IMR-90 (cell line): ENCODE measurements around the gene AMELX. TPM values are rescaled to one million over a fixed set of nuclear protein-coding genes. Genes with fewer than 3 reads are reported as not detected.

Experiments
- ATAC-seq: fragments of 200-7000 bp; cut with Tn5 transposase; 2 replicates; pipeline ENCODE4 v1.9.1; 2020; ENCODE audit warnings: low read depth, mild to moderate bottlenecking, moderate library complexity
- BruUV-seq: library from RNA; stranded (reverse); fragments of 400-500 nt; replicated peaks from 2 replicates; lab custom pipeline; 2021; lab: Mats Ljungman, UMichigan
- CTCF ChIA-PET: fragments of 300-600 bp; formaldehyde crosslinking; extraction: SDS; loops from one replicate; lab custom pipeline; 2021; ENCODE audit warnings: antibody characterized with exemption; lab: Yijun Ruan, JAX
- POLR2A ChIA-PET: fragments of 300-600 bp; sonication (Branson Sonifier 250); formaldehyde crosslinking; loops from one replicate; lab custom pipeline; 2022; ENCODE audit warnings: antibody characterized with exemption; ENCODE audit not compliant: unreplicated experiment; lab: Charles Lee
- DNase-seq: peaks from one replicate; pipeline ENCODE4 v3.0.0; 2013
- H2AFZ ChIP-seq: replicated peaks from 2 replicates; pipeline ENCODE3; 2013; ENCODE audit warnings: low read length, mild to moderate bottlenecking; ENCODE audit not compliant: poor library complexity
- H2AK5ac ChIP-seq: 2 replicates; pipeline ENCODE4 v1.6.1; 2013; ENCODE audit warnings: low read depth, low read length, inconsistent platforms
- H2AK9ac ChIP-seq: replicated peaks from 2 replicates; pipeline ENCODE3; 2013; ENCODE audit warnings: mild to moderate bottlenecking, low read depth, low read length, moderate library complexity; ENCODE audit not compliant: poor library complexity
- H2BK120ac ChIP-seq: 2 replicates; pipeline ENCODE4 v1.6.1; 2013; ENCODE audit warnings: low read depth, low read length, inconsistent platforms
- H2BK15ac ChIP-seq: 3 replicates; pipeline ENCODE4 v1.6.1; 2013; ENCODE audit warnings: low read depth, low read length, inconsistent platforms
- H2BK20ac ChIP-seq: 2 replicates; pipeline ENCODE4 v1.6.1; 2013; ENCODE audit warnings: low read depth, mild to moderate bottlenecking, inconsistent platforms, low read length, moderate library complexity
- H2BK5ac ChIP-seq: 2 replicates; pipeline ENCODE4 v1.6.1; 2013; ENCODE audit warnings: mild to moderate bottlenecking, low read depth, low read length, inconsistent platforms; ENCODE audit not compliant: poor library complexity, severe bottlenecking
- H3K14ac ChIP-seq: replicated peaks from 2 replicates; pipeline ENCODE4 v1.6.1; 2013; ENCODE audit warnings: low read depth, low read length, inconsistent platforms
- H3K18ac ChIP-seq: 2 replicates; pipeline ENCODE4 v1.6.1; 2013; ENCODE audit warnings: low read depth, low read length, control low read depth
- H3K23ac ChIP-seq: 2 replicates; pipeline ENCODE4 v1.6.1; 2013; ENCODE audit warnings: low read depth, low read length, inconsistent platforms
- H3K27ac ChIP-seq: 2 replicates; pipeline ENCODE4 v1.5.1; 2013; ENCODE audit warnings: mild to moderate bottlenecking, control low read depth, low read length; ENCODE audit not compliant: insufficient read depth
- H3K27me3 ChIP-seq: 2 replicates; pipeline ENCODE4 v1.6.1; 2013; ENCODE audit warnings: low read length; ENCODE audit not compliant: control insufficient read depth, insufficient read depth
- H3K36me3 ChIP-seq: 2 replicates; pipeline ENCODE4 v1.6.1; 2013; ENCODE audit warnings: low read length, mixed read lengths; ENCODE audit not compliant: control insufficient read depth, insufficient read depth
- H3K4ac ChIP-seq: 2 replicates; pipeline ENCODE4 v1.6.1; 2013; ENCODE audit warnings: low read depth, low read length, inconsistent platforms
- H3K4me1 ChIP-seq: 2 replicates; pipeline ENCODE4 v1.6.1; 2013; ENCODE audit warnings: low read length, mixed read lengths; ENCODE audit not compliant: control insufficient read depth, insufficient read depth
- H3K4me2 ChIP-seq: 2 replicates; pipeline ENCODE4 v1.6.1; 2013; ENCODE audit warnings: low read depth, mild to moderate bottlenecking, control low read depth, low read length, moderate library complexity
- H3K4me3 ChIP-seq: 2 replicates; pipeline ENCODE4 v1.5.1; 2013; ENCODE audit warnings: low read depth, mild to moderate bottlenecking, control low read depth, low read length, moderate library complexity; ENCODE audit not compliant: insufficient read depth
- H3K56ac ChIP-seq: 2 replicates; pipeline ENCODE4 v1.6.1; 2013; ENCODE audit warnings: low read length, inconsistent platforms; ENCODE audit not compliant: insufficient read depth; ENCODE audit errors: extremely low read depth
- H3K79me1 ChIP-seq, 2 experiments: 2 replicates each; pipeline ENCODE4 v1.6.1; 2013; ENCODE audit warnings: low read length in 2 of 2, inconsistent platforms in 1 of 2, low read depth in 1 of 2
- H3K9ac ChIP-seq: 2 replicates; pipeline ENCODE4 v1.6.1; 2013; ENCODE audit warnings: low read depth, low read length, control low read depth
- H3K9me1 ChIP-seq: 2 replicates; pipeline ENCODE4 v1.6.1; 2013; ENCODE audit warnings: low read length, inconsistent platforms; ENCODE audit not compliant: insufficient read depth
- H3K9me3 ChIP-seq: 2 replicates; pipeline ENCODE4 v1.6.1; 2013; ENCODE audit warnings: low read length; ENCODE audit not compliant: control insufficient read depth, insufficient read depth
- H4K20me1 ChIP-seq: 2 replicates; pipeline ENCODE4 v1.6.1; 2013; ENCODE audit warnings: low read length, inconsistent platforms; ENCODE audit not compliant: insufficient read depth
- H4K5ac ChIP-seq: 2 replicates; pipeline ENCODE4 v1.6.1; 2013; ENCODE audit warnings: mild to moderate bottlenecking, low read depth, low read length, control low read depth
- H4K8ac ChIP-seq, 2 experiments: 2 replicates each; pipeline ENCODE4 v1.6.1; 2013; ENCODE audit warnings: low read depth in 2 of 2, low read length in 2 of 2, control low read depth in 1 of 2, inconsistent platforms in 1 of 2
- H4K91ac ChIP-seq: 2 replicates; pipeline ENCODE4 v1.6.1; 2013; ENCODE audit warnings: low read depth, low read length, inconsistent platforms; ENCODE audit not compliant: insufficient read depth
- BHLHE40 ChIP-seq: fragments of 150-350 bp; IDR thresholded peaks from 2 replicates; pipeline ENCODE4 v1.6.1; 2016; ENCODE audit warnings: mild to moderate bottlenecking, low read depth, low read length
- CEBPB ChIP-seq: IDR thresholded peaks from 2 replicates; pipeline ENCODE4 v1.6.1; 2012; ENCODE audit warnings: low read depth, low read length, improper control_type of control experiment
- CHD1 ChIP-seq: IDR thresholded peaks from 2 replicates; pipeline ENCODE4 v1.6.1; 2012; ENCODE audit warnings: low read depth, low read length, improper control_type of control experiment
- MAFK ChIP-seq: IDR thresholded peaks from 2 replicates; pipeline ENCODE4 v1.6.1; 2012; ENCODE audit warnings: low read depth, low read length, improper control_type of control experiment
- MAZ ChIP-seq: IDR thresholded peaks from 2 replicates; pipeline ENCODE4 v1.6.1; 2012; ENCODE audit warnings: low read depth, mild to moderate bottlenecking, low read length, improper control_type of control experiment, moderate library complexity, borderline replicate concordance
- MXI1 ChIP-seq: IDR thresholded peaks from 2 replicates; pipeline ENCODE4 v1.6.1; 2012; ENCODE audit warnings: low read depth, mild to moderate bottlenecking, low read length, moderate library complexity, borderline replicate concordance
- NFE2L2 ChIP-seq: fragments of 150-350 bp; IDR thresholded peaks from 2 replicates; pipeline ENCODE4 v1.6.1; 2016; ENCODE audit warnings: low read depth, mild to moderate bottlenecking, low read length
- RAD21 ChIP-seq: IDR thresholded peaks from 2 replicates; pipeline ENCODE4 v1.6.1; 2012; ENCODE audit warnings: low read length, improper control_type of control experiment
- RCOR1 ChIP-seq: IDR thresholded peaks from 2 replicates; pipeline ENCODE4 v1.6.1; 2012; ENCODE audit warnings: mild to moderate bottlenecking, low read length, improper control_type of control experiment; ENCODE audit not compliant: insufficient replicate concordance
- RFX5 ChIP-seq: IDR thresholded peaks from 2 replicates; pipeline ENCODE4 v1.8.0; 2012; ENCODE audit warnings: low read depth, mild to moderate bottlenecking, low read length, moderate library complexity
- SMC3 ChIP-seq: fragments of 150-350 bp; IDR thresholded peaks from 2 replicates; pipeline ENCODE4 v1.6.1; 2016; ENCODE audit warnings: low read depth, mild to moderate bottlenecking, antibody characterized with exemption, low read length, moderate library complexity
- WGBS, 2 experiments: methylation state at CpG; one replicate each; pipeline versions ENCODE4 v1.1.5 to v1.1.7; 2013; ENCODE audit warnings: missing lambda C conversion rate in 2 of 2; ENCODE audit not compliant: insufficient read length in 1 of 2; ENCODE audit errors: extremely low coverage in 2 of 2; 5-methylcytosine and 5-hydroxymethylcytosine counted together
- dilution Hi-C: fragments of 300-500 bp; cut with HindIII; formaldehyde crosslinking; loops from one replicate; pipeline ENCODE4 v1.14.3; 2018; ENCODE audit warnings: low sequenced_read_pairs; ENCODE audit not compliant: unreplicated experiment
- in situ Hi-C: fragments of 300-500 bp; cut with MboI; formaldehyde crosslinking; loops from 3 replicates; pipeline ENCODE4 v1.14.3; 2019; ENCODE audit warnings: low sequenced_read_pairs, inconsistent platforms, mixed read lengths
- intact Hi-C: fragments of 100-400 bp; cut with micrococcal nuclease; formaldehyde crosslinking; loops from 2 replicates; pipeline ENCODE4 v1.10.0; 2022
- polyA plus RNA-seq, 3 experiments: library from polyadenylated mRNA; depleted of rRNA; stranded (reverse); fragments of >200 nt; gene quantifications; 2 replicates each; pipeline ENCODE4 v1.2.3, GENCODE V29; 2012; ENCODE audit warnings: low replicate concordance in 1 of 3
- total RNA-seq: library from RNA; depleted of rRNA; stranded (reverse); fragments of >200 nt; gene quantifications from 2 replicates; pipeline ENCODE4 v1.2.3, GENCODE V29; 2012
- TF ChIP-seq, protein P1 (sequence below): fragments of 150-350 bp; IDR thresholded peaks from 2 replicates; pipeline ENCODE4 v1.6.1; 2016; ENCODE audit warnings: low read depth, mild to moderate bottlenecking, low read length, moderate library complexity, borderline replicate concordance
- TF ChIP-seq, protein P2 (sequence below): conservative IDR thresholded peaks from 2 replicates; pipeline ENCODE4 v1.5.1; 2012; ENCODE audit warnings: mild to moderate bottlenecking, low read depth, low read length, improper control_type of control experiment
- TF ChIP-seq, protein P3 (sequence below): fragments of 150-350 bp; IDR thresholded peaks from 2 replicates; pipeline ENCODE4 v1.6.1; 2017; ENCODE audit warnings: mild to moderate bottlenecking, antibody characterized with exemption, low read length, low read depth

The AMELX gene
- total and polyA plus RNA-seq, 2 of the 4 experiments (the other 2 are of a cell fraction) = not detected

DNA sequence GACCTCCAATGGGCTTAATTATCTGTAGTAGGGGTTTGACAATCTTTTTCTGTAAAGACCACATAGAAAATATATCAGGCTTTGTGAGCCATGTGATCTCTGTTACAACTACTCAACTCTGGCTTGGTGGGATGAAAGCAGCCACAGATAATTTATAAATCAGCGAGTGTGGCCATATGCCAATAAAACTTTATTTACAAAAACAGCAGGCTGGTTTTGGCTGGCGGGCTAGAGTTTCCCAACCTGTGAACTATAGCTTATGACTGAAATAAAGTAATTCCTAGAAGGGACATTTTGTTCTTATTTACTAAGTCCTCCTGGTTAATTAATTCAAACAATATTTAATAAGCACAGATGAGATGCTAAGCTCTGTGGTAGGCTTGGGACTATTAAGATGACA, 35.9 kb upstream of the AMELX start:
- Histone ChIP-seq H3K18ac (no peak overlapping the region), H3K23ac (no peak overlapping the region), H3K4me1 (peaks cover 7% of the 10 kb centered on the region), H2AK9ac (no peak overlapping the region), H2BK15ac (no peak overlapping the region), H3K56ac (no peak overlapping the region), H4K20me1 (no peaks in the 10 kb centered on the region), H4K5ac (no peak overlapping the region), H2BK120ac (no peak overlapping the region), H3K27ac (no peak overlapping the region), H3K9me1 (no peaks in the 10 kb centered on the region), H4K91ac (no peak overlapping the region), H3K27me3 (no peaks in the 10 kb centered on the region), H3K14ac (no peak overlapping the region), H3K4me2 (no peak overlapping the region), H3K4me3 (no peak overlapping the region), H3K9ac (no peak overlapping the region), H2BK5ac (no peak overlapping the region), H3K9me3 (no peaks in the 10 kb centered on the region), H3K4ac (no peak overlapping the region), H4K8ac (no peak overlapping the region), H2AK5ac (no peak overlapping the region), H3K79me1 (no peaks in the 10 kb centered on the region), H3K36me3 (no peaks in the 10 kb centered on the region), H2AFZ (no peak overlapping the region), H2BK20ac (no peak overlapping the region)
- TF ChIP-seq, protein P1, sequence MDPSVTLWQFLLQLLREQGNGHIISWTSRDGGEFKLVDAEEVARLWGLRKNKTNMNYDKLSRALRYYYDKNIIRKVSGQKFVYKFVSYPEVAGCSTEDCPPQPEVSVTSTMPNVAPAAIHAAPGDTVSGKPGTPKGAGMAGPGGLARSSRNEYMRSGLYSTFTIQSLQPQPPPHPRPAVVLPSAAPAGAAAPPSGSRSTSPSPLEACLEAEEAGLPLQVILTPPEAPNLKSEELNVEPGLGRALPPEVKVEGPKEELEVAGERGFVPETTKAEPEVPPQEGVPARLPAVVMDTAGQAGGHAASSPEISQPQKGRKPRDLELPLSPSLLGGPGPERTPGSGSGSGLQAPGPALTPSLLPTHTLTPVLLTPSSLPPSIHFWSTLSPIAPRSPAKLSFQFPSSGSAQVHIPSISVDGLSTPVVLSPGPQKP = no peak
- TF ChIP-seq MAZ (no peak), SMC3 (no peak), RCOR1 (no peak), CHD1 (no peak), MAFK (no peak), RFX5 (no peak), BHLHE40 (no peak), MXI1 (no peak), CEBPB (no peak), NFE2L2 (no peak), RAD21 (no peak)
- TF ChIP-seq, protein P2, sequence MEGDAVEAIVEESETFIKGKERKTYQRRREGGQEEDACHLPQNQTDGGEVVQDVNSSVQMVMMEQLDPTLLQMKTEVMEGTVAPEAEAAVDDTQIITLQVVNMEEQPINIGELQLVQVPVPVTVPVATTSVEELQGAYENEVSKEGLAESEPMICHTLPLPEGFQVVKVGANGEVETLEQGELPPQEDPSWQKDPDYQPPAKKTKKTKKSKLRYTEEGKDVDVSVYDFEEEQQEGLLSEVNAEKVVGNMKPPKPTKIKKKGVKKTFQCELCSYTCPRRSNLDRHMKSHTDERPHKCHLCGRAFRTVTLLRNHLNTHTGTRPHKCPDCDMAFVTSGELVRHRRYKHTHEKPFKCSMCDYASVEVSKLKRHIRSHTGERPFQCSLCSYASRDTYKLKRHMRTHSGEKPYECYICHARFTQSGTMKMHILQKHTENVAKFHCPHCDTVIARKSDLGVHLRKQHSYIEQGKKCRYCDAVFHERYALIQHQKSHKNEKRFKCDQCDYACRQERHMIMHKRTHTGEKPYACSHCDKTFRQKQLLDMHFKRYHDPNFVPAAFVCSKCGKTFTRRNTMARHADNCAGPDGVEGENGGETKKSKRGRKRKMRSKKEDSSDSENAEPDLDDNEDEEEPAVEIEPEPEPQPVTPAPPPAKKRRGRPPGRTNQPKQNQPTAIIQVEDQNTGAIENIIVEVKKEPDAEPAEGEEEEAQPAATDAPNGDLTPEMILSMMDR = no peak
- TF ChIP-seq, protein P3, sequence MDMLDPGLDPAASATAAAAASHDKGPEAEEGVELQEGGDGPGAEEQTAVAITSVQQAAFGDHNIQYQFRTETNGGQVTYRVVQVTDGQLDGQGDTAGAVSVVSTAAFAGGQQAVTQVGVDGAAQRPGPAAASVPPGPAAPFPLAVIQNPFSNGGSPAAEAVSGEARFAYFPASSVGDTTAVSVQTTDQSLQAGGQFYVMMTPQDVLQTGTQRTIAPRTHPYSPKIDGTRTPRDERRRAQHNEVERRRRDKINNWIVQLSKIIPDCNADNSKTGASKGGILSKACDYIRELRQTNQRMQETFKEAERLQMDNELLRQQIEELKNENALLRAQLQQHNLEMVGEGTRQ = no peak
- POLR2A ChIA-PET = no interaction called here
- dilution Hi-C loops = no loop called here
- no TSS peak for BruUV-seq
- ATAC-seq = no peak
- intact Hi-C loops = no loop called here
- WGBS, 2 experiments = no CpG with 5 or more reads among the region's 2 CpGs
- CTCF ChIA-PET = interaction anchor here (0.6 kb wide), 1 partner anchor 1001 kb away, joined by 4 read pairs; no protein-coding TSS in a partner anchor
- in situ Hi-C loops = no loop called here
- no peak for DNase-seq
